GM18502 (cell line): ENCODE data around the gene TRA2B.

Source experiments
- ATAC-seq: cut with Tn5 transposase; IDR thresholded peaks from one replicate; pipeline ENCODE4 v1.9.1; 2021; ENCODE audit warnings: mild to moderate bottlenecking; ENCODE audit not compliant: unreplicated experiment, poor library complexity

Gene TRA2B

DNA sequence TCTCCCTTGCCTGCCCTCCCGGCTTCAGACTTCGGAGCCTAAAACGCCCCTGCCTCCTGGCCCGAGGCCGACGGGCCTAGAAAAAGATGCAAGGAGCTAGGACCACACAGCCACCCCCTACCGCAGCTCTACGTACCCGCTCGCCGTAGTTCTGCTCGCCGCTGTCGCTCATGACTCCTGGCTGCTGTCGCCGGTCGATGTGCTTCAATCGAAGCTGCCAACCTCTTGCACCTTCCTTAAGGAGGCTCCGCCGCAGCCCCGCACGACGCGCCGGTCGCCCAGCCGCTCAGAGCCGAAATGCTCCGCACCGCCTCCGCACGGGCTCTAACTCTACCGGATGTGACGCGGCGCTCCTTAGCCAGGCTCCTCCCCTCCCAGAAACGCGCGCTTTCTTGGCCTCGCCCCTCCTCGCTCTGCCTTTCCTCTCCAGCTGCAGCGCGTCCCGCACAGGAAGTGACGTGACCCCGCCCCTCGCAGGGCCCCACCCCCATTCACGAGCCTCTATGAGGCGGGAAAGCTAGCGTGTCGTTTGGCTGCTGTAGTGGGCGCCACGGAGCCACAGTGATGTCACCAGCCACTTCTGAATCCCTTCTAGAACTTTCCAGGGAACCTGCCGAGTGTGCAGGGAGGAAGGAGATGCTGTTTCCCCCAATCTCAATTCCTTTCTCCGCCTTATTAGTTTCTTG lies at the start of gene TRA2B:
TRA2B (minus strand) TSS at position 326 of the 686 bp plus-strand sequence; CDS start at position 172, 154 bp downstream.
- ATAC-seq: peak; percentile 90

GRCh38 chr3:185986198-185986777 lies 48.5 kb upstream of the TRA2B start:
- no peak for ATAC-seq

GRCh38 chr3:185984203-185984602 lies 46.4 kb upstream of the TRA2B start:
- no peak for ATAC-seq

DNA sequence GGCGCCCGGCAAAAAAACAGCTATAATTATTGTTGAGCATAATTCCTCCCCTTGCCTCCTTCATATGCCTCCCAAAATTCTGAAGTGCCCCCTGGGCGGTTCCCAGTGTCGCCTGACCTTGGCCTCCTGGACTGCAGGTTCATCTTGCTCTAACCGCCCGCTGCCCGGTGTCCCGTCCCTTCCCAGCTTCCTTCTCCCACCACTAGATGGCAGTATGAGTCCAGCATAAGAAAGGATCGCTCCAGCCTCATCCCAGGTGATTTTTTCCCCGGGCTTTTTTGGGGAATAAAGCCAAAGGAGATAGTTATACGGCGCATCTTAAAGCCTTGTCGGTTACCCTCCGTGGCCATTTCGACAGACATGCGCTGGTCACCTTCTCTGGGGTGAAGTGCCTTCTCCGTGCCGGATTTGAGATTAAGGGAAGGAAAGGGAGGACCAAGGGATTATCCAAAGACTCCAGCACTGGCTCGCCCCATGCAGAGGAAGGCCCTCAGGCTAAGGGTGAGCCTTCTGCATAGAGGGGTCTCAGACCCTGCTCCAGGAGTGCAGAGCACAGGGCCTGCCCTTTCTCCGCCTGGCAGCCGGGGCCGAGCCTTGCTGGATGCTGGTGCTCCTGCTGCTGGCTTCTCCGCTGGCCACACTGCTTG lies 45.8 kb upstream of the TRA2B start:
- ATAC-seq: no peak

GRCh38 chr3:185982632-185983031 lies 44.8 kb upstream of the TRA2B start:
- ATAC-seq: no peak

DNA sequence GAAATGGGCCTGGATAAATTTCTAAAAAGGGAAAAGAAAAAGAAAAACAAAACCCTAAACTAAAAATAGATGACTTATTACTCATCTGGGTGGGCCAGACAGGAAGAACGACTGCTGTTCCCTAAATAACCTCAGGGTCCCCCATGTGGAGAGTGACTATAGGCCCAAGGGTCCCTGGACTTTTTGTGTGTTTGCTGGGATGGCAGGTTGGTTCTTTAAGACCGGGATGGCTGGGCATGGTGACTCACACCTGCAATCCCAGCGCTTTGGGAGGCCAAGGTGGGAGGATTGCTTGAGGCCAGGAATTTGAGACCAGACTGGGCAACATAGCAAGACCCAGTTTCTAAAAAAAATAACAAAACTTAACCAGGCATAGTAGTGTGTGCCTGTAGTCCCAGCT lies 43.8 kb upstream of the TRA2B start:
- ATAC-seq: no peak

GRCh38 chr3:185979721-185980121 lies 41.9 kb upstream of the TRA2B start:
- ATAC-seq: no peak

DNA sequence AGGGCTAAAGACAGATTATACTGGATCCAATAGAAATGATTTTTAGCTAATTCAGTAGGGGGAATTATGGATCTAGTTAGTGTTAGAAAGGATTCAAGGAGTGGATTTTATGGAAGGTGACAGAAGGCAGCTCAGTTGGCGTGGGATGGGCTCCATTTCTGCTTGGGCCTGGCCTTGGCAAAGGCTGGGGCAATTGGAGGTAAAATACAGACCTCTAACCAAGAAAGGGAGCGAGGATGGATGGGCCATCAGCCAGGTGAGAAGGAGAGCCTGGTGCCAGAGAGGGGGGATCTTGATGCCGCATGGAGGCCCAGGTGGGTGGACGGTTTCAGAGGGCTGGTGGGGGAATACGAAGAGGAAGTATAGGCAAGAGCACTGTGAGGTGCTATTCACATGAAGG lies 40.7 kb upstream of the TRA2B start:
- no peak for ATAC-seq

DNA sequence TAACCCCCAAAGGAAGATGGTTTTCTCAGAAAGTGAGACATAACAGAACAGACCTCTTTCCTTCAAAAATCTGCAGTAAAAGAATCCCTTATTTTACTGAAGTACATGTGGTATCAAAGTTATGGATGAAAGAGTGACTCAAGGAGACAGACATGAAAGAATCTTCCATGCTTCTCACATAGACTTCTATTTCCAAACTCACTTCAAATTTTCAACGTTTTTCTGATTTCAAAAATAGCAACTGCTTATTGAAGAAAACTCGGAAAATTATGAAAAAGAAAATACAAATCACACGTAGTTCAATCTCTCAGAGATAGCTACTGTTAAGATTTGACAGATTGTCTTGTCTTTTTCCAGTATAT lies 39.8 kb upstream of the TRA2B start:
- ATAC-seq: no peak

GRCh38 chr3:185976977-185977678 lies 39.3 kb upstream of the TRA2B start:
- peak; percentile 81 for ATAC-seq

DNA sequence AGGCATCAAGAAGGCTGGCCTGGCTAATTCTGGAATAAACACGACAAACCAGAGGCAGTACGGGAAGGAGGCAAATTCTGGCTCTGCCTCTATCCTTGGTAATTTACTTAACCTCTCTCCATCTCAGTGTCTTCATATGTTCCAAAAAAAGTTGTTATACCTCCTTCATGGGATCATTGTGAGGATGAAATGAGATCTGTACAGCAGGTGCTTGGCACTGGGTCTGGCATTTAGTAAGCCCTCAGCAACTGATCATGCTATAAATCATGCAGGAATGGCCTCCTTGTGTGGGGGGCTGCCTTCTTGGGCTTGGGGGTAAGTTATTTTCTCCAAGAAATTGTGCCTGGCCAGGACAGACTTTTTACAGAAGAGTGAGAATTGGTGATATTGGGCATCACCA lies 38.3 kb upstream of the TRA2B start:
- ATAC-seq: no peak

GRCh38 chr3:185971579-185971978 lies 33.8 kb upstream of the TRA2B start:
- ATAC-seq: no peak

DNA sequence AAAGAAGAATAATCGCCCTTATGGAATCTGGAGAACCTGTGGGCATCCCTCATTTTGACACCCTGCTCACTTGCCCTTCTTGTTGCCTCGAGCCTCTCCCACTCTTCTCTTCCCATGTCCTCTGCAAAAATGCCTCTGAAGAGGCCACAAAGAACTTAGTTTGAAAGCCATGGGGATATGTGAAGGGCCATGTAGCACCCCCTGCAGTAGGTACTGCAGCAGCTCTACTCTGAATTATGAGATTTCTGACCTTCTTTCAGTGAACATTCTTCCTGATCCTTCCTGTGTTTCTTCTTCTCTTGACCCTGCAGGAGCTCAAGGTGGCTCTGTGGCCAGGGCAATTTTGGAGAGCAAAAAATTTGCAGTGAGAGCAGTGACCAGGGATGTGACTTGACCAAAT lies 30.4 kb upstream of the TRA2B start:
- no peak for ATAC-seq

- ATAC-seq: no peak
These were observed 28.8 kb upstream of the TRA2B start for GRCh38 chr3:185966655-185967054.

- no peak for ATAC-seq
These were observed 27.7 kb upstream of the TRA2B start for GRCh38 chr3:185965496-185965895.

DNA sequence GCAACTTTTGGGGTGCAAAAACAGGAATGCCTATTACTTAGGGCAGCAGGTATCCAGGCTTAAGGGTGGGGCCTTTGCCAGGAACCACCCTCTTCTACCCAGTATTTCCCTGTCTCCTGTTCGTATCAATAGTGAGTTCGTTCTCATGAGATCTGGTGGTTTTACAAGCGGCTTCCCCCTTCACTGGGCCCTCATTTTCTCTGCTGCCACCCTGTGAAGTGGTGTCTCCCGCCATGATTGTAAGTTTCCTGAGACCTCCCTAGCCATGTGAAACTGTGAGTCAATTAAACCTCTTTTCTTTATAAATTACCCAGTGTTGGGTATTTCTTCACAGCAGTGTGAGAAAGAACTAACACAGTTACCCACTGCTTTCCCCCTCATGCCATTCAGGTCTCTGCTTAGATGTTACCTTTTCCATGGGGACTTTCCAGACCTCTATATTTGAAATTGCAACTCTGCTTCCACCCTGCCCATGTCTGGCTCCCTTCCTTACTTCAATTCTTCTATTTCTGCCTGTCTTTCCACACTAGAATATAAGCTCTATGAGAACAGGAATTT lies 23.9 kb upstream of the TRA2B start:
- ATAC-seq: no peak

GRCh38 chr3:185960522-185961288 lies 22.9 kb upstream of the TRA2B start:
- ATAC-seq: no peak

- no peak for ATAC-seq
These were observed 22.1 kb upstream of the TRA2B start for GRCh38 chr3:185959609-185960521.

DNA sequence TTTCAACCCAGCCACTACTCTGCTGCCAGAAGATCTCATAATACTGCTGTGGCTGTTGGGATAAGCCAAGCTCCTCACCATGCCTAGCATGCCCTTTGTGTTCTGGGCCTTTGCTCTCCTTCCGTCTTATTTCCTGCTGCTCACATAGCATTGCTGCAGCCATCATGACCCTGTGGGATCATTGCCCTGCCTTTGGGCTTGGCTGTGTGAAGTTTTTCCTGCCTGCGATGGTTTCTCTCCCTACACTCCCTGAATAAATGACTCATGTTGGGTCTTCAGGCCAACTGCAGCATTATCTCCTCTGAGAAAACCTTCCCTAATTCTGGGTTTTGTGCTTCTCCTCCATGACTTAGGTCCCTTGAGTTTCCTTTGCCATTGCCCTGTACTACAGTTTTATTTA lies 20.8 kb upstream of the TRA2B start:
- no peak for ATAC-seq
